Daoy (cell line): ENCODE results near the gene SMAD6. TPM values are rescaled to one million over a fixed set of nuclear protein-coding genes. Genes with fewer than 3 reads are reported as not detected.
A peak's percentile ranks its signal among the peaks of the same experiment; 100 is the strongest.

ENCODE experiments used
- DNase-seq: peaks from one replicate; pipeline ENCODE4 v3.0.0-alpha.2; 2015; ENCODE audit warnings: low read depth
- total RNA-seq: library from RNA; depleted of rRNA; stranded (reverse); fragments of >200 nt; shearing (Covaris generic); gene quantifications from 2 replicates; pipeline ENCODE4 v1.2.3, GENCODE V29; 2014; rRNA removed

SMAD6 gene
- total RNA-seq: 9.0 and 12.2 TPM in 2 replicates

- peak; percentile 97 for DNase-seq
Measured at GRCh38 chr15:66702035-66702786, at the start of gene SMAD6. Gene SMAD6, plus strand, starts transcription at chr15:66702236. Its CDS starts 1,023 bp downstream, at chr15:66703259.

- DNase-seq: no peak
Measured at GRCh38 chr15:66652806-66653205, 49.2 kb upstream of the SMAD6 start.

DNA sequence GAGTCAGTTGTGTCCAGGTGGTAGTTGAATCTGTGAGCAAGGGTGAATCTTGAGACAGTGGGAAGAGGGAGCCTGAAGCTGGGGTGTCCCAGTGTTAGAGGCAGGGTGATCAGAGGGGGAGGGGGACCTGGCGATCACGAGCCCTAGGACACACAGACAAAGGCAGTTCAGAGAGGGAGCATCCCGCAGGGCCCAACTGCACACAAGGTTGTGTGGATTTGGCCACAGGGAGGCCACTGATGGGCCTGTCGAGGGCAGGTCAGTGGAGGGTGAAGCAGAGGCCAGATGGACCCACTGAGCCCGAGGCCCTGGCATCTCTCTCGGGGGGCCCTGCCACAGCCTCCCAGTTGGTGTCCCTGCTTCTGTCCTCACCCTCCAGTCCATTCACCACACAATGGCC is 48.6 kb upstream of the SMAD6 start:
- DNase-seq: no peak

DNA sequence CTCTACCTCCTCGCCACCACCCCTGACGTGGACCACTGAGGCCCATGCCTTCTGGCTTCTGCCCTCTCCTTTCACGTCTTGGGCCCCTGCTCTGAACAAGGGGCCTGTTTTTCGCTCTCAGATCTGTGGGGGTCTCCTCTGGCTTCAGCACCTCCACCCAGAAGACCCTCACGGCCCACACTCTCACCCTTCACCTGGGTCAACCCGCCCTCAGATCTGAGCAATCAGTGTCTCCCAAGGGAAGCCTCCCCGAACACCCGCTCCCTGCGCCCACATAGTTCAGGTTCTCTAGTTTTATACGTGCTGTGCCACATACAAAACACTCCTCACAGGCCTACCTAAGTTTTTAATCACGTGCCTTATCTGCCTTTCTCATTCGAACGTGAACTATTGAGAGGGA is 48.2 kb upstream of the SMAD6 start:
- DNase-seq: no peak

- no peak for DNase-seq
Measured at GRCh38 chr15:66654361-66654738, 47.7 kb upstream of the SMAD6 start.

DNA sequence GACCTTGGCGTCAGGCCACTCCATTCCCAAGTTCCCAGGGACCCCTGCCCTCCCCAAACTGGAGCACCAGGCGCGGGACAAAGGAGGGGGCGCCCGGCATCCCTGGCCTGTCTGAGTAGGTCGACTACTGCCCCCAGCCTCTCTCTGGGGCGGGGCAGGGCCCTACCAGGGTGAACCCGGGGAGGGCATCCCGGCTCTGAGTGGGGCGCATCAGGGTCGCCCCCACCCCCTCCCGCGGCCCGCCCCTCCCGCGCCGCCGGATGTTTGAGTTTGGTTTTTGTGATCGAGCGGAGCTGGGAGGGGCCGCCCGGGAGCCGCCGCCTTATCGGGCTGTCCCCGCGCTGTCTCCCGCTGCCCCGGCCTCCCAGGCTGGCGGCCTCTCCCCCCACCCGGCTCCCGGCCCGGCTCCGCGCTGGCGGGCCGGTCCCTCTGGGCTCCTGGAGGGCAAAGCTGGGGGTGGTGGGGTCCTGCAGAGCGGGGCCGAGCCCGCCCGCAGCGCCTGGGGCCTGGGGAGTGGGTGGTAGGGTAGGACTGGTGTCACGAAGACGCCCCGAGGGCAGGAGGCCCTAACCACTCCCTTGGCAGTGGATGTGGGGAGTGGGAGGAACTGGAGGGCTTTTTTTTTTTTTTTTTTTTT is 47.2 kb upstream of the SMAD6 start:
- no peak for DNase-seq

DNA sequence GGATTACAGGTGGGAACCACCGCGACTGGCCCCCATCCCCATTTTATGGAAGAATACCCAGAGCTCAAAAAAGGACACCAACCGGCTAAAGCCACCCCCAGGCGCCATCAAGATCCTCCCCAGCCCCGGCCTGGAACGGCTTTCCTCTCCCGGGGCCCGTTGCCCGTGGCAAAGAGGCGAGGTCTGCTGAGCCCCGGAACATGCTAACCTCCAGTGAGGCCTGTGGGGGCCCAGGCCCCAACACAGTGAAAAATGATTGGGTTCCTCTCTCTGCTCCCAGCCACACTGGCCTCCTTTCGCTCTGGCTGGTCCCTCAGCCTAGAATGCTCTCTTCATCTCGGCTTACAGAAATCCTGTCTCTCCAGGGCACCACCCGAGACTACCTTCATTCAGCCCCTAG is 46.5 kb upstream of the SMAD6 start:
- no peak for DNase-seq

DNA sequence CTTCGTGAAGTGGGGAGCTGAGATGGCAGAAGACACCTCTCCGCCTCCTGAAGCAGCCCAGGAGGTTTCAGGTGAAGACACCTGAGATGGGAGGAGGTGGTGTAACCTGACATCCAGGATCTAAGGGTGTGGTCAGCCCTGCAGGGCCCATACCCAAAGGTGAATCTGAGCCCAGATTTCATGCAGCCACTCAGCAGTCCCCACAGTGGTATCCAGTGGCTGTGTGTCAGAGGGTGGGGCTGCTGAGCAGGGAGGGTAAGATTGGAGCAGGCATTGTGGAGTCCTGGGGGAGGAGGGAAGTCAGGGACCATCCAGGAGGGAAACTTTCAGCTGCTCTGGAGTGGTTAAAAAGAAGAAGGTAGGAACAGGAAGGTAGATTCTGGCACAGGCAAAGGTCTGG is 46.0 kb upstream of the SMAD6 start:
- no peak for DNase-seq

DNA sequence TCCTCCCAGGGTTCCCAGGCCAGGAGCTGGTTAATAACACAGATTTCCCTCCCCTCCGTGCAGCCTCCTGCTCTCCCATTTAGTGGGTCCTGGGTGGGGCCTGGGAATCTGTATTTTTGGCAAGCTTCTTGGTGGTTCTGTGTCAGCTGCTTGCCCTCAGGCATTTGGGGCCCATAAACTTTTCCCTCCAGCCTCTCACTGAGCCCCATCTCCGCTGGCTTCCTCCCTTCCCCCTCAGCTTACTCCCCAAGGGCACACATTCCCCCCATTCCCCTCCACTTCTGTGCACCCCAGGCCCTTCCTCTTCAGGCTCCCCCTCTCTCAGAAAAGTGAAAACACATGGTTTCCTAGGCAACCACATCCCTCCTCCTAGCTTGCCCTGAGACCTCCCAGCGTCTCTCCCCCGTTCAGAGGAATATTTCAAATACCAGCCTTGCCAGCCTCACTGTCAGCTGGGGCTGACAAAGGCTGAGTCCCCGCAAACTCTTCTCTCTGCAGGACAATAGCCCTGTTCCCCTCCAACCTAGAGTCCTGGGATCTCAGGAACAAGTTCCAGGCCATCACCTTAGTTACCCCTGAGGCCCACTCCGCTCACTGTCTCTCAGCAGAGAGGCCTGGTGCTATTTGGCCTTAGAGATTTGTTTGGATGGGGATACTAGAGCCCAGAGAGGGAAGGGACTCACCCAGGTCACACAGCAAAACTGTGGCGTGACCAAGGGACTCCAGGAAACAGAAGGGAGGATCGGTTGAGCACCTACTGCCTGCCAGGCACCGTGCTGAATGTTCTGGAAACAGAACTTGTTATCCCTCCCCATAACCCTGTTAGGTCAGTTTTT is 44.6 kb upstream of the SMAD6 start:
- DNase-seq: no peak

GRCh38 chr15:66658044-66658443 is 44.0 kb upstream of the SMAD6 start:
- no peak for DNase-seq

DNA sequence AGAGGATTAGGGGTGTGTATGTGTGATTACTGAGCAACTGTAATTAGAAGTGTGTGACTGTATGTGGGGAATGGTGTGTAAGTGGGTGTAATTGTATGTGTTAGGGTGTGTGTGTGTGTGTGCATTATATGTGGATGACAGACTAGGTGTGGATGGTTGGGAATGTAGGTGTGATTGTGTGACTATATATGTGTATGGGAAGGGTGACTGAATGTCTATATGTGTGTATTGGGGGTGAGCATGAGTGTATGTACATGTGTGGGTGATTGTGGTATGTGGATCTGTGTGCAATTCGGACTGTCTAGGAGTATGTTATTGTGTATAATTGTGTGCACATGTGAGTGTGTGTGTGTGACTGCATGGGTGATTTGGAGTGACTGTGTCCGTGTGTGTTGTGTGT is 43.2 kb upstream of the SMAD6 start:
- no peak for DNase-seq

DNA sequence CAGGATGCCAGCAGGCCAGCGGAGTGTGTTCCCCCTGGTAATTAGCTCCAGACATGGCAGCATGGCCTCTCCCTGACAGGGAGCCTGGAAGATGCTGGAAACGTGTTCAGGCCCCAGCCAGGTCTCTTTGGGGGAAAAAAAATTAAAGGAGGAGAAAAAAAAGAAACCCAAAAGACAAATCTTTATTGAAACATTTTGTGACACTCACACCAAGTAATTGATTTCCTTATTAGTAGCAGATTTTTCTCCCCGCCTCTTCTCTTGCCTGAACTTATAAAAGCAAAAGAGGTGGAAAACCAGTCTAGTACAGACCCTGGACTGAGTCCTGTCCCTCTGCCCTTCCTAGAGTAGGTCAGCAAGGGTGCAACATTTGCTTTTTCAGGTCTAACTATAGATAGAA is 42.7 kb upstream of the SMAD6 start:
- DNase-seq: no peak

GRCh38 chr15:66661432-66662096 is 40.5 kb upstream of the SMAD6 start:
- peak; percentile 15 for DNase-seq

DNA sequence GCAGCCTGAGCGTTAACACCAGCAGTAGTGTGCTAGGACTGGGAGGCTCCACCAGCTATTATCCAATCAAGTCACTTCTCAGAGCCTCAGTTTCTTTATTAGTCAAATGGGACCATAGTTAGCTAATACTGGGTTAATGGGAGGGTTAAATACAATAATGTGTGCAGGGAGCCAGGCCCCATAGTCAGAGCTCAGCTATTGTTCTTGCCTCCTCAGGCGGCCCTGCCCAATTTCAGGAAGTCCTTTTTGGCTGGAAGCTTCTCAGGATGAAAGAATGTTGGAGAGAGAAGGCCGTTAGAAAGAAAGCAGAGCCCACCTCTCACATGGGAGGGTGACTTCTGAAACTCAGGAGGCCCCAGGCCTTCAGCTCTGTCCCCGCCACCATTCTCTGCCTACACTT is 39.5 kb upstream of the SMAD6 start:
- DNase-seq: no peak

GRCh38 chr15:66663664-66664063 is 38.4 kb upstream of the SMAD6 start:
- no peak for DNase-seq

DNA sequence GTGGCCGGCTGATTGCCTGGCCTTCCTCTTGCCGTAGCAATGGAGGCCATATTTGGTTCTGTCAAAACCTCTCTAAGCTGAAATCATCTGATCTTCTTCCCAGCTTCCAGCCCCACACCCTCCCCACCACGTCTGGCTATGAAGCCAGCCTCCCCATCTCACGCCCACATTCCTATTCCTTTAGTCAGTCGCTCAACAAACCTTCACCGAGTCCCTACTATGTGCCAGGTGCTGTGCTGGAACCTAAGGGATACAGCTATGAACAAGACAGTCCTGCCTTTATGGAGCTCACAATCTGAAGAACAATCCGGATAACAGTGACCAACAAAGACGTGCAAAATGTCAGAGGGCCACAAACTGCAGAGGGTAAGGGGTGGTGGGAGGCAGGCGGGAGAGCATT is 31.9 kb upstream of the SMAD6 start:
- DNase-seq: no peak

GRCh38 chr15:66670762-66671580 is 31.1 kb upstream of the SMAD6 start:
- peak; percentile 49 for DNase-seq

GRCh38 chr15:66672867-66673266 is 29.2 kb upstream of the SMAD6 start:
- DNase-seq: no peak

- peak; percentile 59 for DNase-seq
Measured at GRCh38 chr15:66673410-66674322, 28.4 kb upstream of the SMAD6 start.

GRCh38 chr15:66674756-66675155 is 27.3 kb upstream of the SMAD6 start:
- DNase-seq: no peak
